Kidney epithelial cell (primary cell): ENCODE data around the gene RARB. TPM values are rescaled to one million over a fixed set of nuclear protein-coding genes. Genes with fewer than 3 reads are reported as not detected.

Experiments
- DNase-seq: peaks from one replicate; pipeline ENCODE4 v3.0.0-alpha.2; 2010; ENCODE audit warnings: low read depth
- H3K27me3 ChIP-seq: 2 replicates; pipeline ENCODE4 v1.6.0; 2011; ENCODE audit warnings: low read length; ENCODE audit not compliant: control insufficient read depth, insufficient read depth
- H3K36me3 ChIP-seq: 2 replicates; pipeline ENCODE4 v1.5.1; 2011; ENCODE audit warnings: low read length; ENCODE audit not compliant: control insufficient read depth, insufficient read depth
- H3K4me3 ChIP-seq: 2 replicates; pipeline ENCODE4 v1.5.1; 2011; ENCODE audit warnings: low read depth, mild to moderate bottlenecking, control low read depth, low read length
- CTCF ChIP-seq: IDR thresholded peaks from 2 replicates; pipeline ENCODE4 v1.5.1; 2011; ENCODE audit warnings: mild to moderate bottlenecking, moderate library complexity, low read length, control low read depth, inconsistent platforms; ENCODE audit not compliant: insufficient read depth, poor library complexity, severe bottlenecking
- total RNA-seq: library from RNA; depleted of rRNA; stranded (reverse); fragments of >200 nt; gene quantifications from 2 replicates; pipeline ENCODE4 v1.2.3, GENCODE V29; 2015

Gene RARB
- total RNA-seq, 1 donor from 2014 or later: 3.6 TPM

- no peak overlapping the region for H3K4me3 ChIP-seq
- H3K27me3 ChIP-seq: no peaks in the 10 kb centered on the region
- TF ChIP-seq CTCF: no peak
- no peak for DNase-seq
- no peaks in the 10 kb centered on the region for H3K36me3 ChIP-seq
Observed at GRCh38 chr3:25400587-25400986, 27.5 kb upstream of the RARB start.

GRCh38 chr3:25403968-25404367, 24.1 kb upstream of the RARB start:
- Histone ChIP-seq H3K27me3 (no peaks in the 10 kb centered on the region), H3K4me3 (no peak overlapping the region), H3K36me3 (no peaks in the 10 kb centered on the region)
- TF ChIP-seq CTCF: no peak
- no peak for DNase-seq

- Histone ChIP-seq H3K27me3 (no peaks in the 10 kb centered on the region), H3K36me3 (no peaks in the 10 kb centered on the region), H3K4me3 (no peak overlapping the region)
- DNase-seq: no peak
- TF ChIP-seq CTCF: no peak
Observed at GRCh38 chr3:25404569-25404968, 23.5 kb upstream of the RARB start.

- DNase-seq: no peak
- no peak overlapping the region for H3K4me3 ChIP-seq
- no peaks in the 10 kb centered on the region for H3K36me3 ChIP-seq
- no peak for TF ChIP-seq CTCF
- no peaks in the 10 kb centered on the region for H3K27me3 ChIP-seq
Observed at GRCh38 chr3:25405335-25405734, 22.7 kb upstream of the RARB start.

GRCh38 chr3:25410703-25411102, 17.4 kb upstream of the RARB start:
- no peak for TF ChIP-seq CTCF
- H3K4me3 ChIP-seq: no peak overlapping the region

GRCh38 chr3:25412269-25412668, 15.8 kb upstream of the RARB start:
- TF ChIP-seq CTCF: no peak
- H3K4me3 ChIP-seq: no peak overlapping the region
- H3K36me3 ChIP-seq: no peaks in the 10 kb centered on the region
- no peaks in the 10 kb centered on the region for H3K27me3 ChIP-seq
- no peak for DNase-seq

More at GRCh38 chr3:25410703-25411102, 17.4 kb upstream of the RARB start:
- no peak for DNase-seq
- Histone ChIP-seq H3K36me3 (no peaks in the 10 kb centered on the region), H3K27me3 (no peaks in the 10 kb centered on the region)
